HCT116 (cell line): ENCODE data around the gene TRIM13. TPM values are rescaled to one million over a fixed set of nuclear protein-coding genes. Genes with fewer than 3 reads are reported as not detected.

Experiments
- ATAC-seq: fragments of 200-7000 bp; cut with Tn5 transposase; 2 replicates; pipeline ENCODE4 v1.9.1; 2020; ENCODE audit warnings: mild to moderate bottlenecking, moderate library complexity
- BruUV-seq: library from RNA; stranded (reverse); fragments of 400-500 nt; replicated peaks from 2 replicates; lab custom pipeline; 2021; lab: Mats Ljungman, UMichigan
- CTCF ChIA-PET: fragments of 300-600 bp; sonication (Branson Sonifier 250); formaldehyde crosslinking; loops from one replicate; lab custom pipeline; 2021; ENCODE audit warnings: antibody characterized with exemption; lab: Charles Lee
- POLR2A ChIA-PET: fragments of 300-600, 350-600 bp; sonication (Branson Sonifier 250); formaldehyde crosslinking; loops from one replicate; lab custom pipeline; 2021; ENCODE audit warnings: antibody characterized with exemption; lab: Charles Lee
- RAD21 ChIA-PET, 2 experiments: fragments of 300-600 bp; sonication (Branson Sonifier 250); formaldehyde crosslinking; loops; one replicate each; lab custom pipeline; 2023; ENCODE audit warnings: low total read pairs in 2 of 2; ENCODE audit not compliant: uncharacterized antibody in 2 of 2, unreplicated experiment in 2 of 2, low non-redundant PET in 1 of 2; lab: Charles Lee
- DNase-seq: peaks from one replicate; pipeline ENCODE4 v3.0.0-alpha.2; 2010; ENCODE audit warnings: low read depth, low spot score
- H2AFZ ChIP-seq: fragments of 200-600 bp; shearing (Covaris generic), sonication (generic); 2 replicates; pipeline ENCODE4 v1.6.1; 2017; ENCODE audit warnings: low read depth, mixed run types, mixed read lengths, antibody characterized with exemption, low read length; ENCODE audit not compliant: poor library complexity, severe bottlenecking
- H3K27ac ChIP-seq: 2 replicates; pipeline ENCODE4 v1.5.1; 2012; ENCODE audit warnings: low read depth, low read length
- H3K27me3 ChIP-seq: fragments of 200-600 bp; sonication (generic); 2 replicates; pipeline ENCODE4 v1.6.1; 2016; ENCODE audit warnings: mixed run types, low read length, mixed read lengths; ENCODE audit not compliant: insufficient read depth
- H3K36me3 ChIP-seq, 2 experiments: fragments of 200-500 bp in 1 of 2; fragments of 200-600 bp in 1 of 2; sonication (Bioruptor generic) in 1 of 2; sonication (generic) in 1 of 2; 2 replicates each; pipeline versions ENCODE4 v1.5.1 to v1.6.1; 2014 to 2016; ENCODE audit warnings: low read length in 2 of 2, inconsistent platforms in 1 of 2, mixed read lengths in 1 of 2, mixed run types in 1 of 2; ENCODE audit not compliant: insufficient read depth in 2 of 2, control insufficient read depth in 1 of 2
- H3K4me1 ChIP-seq, 2 experiments: fragments of 200-600 bp in 1 of 2; sonication (generic) in 1 of 2; 2 replicates each; pipeline versions ENCODE4 v1.5.1 to v1.6.1; 2012 to 2017; ENCODE audit warnings: low read length in 2 of 2, inconsistent platforms in 1 of 2, mild to moderate bottlenecking in 1 of 2, mixed read lengths in 1 of 2, mixed run types in 1 of 2, moderate library complexity in 1 of 2; ENCODE audit not compliant: insufficient read depth in 2 of 2, control insufficient read depth in 1 of 2
- H3K4me2 ChIP-seq: fragments of 200-600 bp; sonication (generic); 2 replicates; pipeline ENCODE4 v1.6.1; 2017; ENCODE audit warnings: mixed run types, low read length, mixed read lengths
- H3K4me3 ChIP-seq, 2 experiments: fragments of 200-600 bp in 1 of 2; sonication (generic) in 1 of 2; replicated peaks in 1 of 2; 2 replicates each; pipeline ENCODE4 v1.5.1; 2011 to 2016; ENCODE audit warnings: low read length in 2 of 2, control low read depth in 1 of 2, low read depth in 1 of 2, mild to moderate bottlenecking in 1 of 2, mixed read lengths in 1 of 2, mixed run types in 1 of 2
- H3K79me2 ChIP-seq: fragments of 200-600 bp; sonication (generic); 2 replicates; pipeline ENCODE4 v1.6.1; 2017; ENCODE audit warnings: mild to moderate bottlenecking, mixed run types, low read length, moderate library complexity, mixed read lengths; ENCODE audit not compliant: insufficient read depth
- H3K9ac ChIP-seq: fragments of 200-600 bp; sonication (generic); 2 replicates; pipeline ENCODE4 v1.6.1; 2016; ENCODE audit warnings: low read length, mixed read lengths
- H3K9me2 ChIP-seq: fragments of 200-600 bp; sonication (generic), shearing (Covaris generic); 2 replicates; pipeline ENCODE4 v1.6.1; 2017; ENCODE audit warnings: mixed run types, mild to moderate bottlenecking, moderate library complexity; ENCODE audit not compliant: insufficient read depth
- H3K9me3 ChIP-seq, 2 experiments: fragments of 200-500 bp in 1 of 2; fragments of 200-600 bp in 1 of 2; sonication (Bioruptor generic) in 1 of 2; sonication (generic) in 1 of 2; 2 replicates each; pipeline ENCODE4 v1.6.1; 2014 to 2017; ENCODE audit warnings: low read length in 2 of 2, mixed read lengths in 2 of 2, inconsistent platforms in 1 of 2, low read depth in 1 of 2, mild to moderate bottlenecking in 1 of 2, mixed run types in 1 of 2, moderate library complexity in 1 of 2; ENCODE audit not compliant: control insufficient read depth in 1 of 2, insufficient read depth in 1 of 2
- H4K20me1 ChIP-seq: fragments of 200-600 bp; sonication (generic), shearing (Covaris generic); 2 replicates; pipeline ENCODE4 v1.6.1; 2017; ENCODE audit warnings: mixed run types, mild to moderate bottlenecking, moderate library complexity; ENCODE audit not compliant: insufficient read depth
- ATF3 ChIP-seq: IDR thresholded peaks from 2 replicates; pipeline ENCODE4 v1.6.1; 2012
- EGR1 ChIP-seq: IDR thresholded peaks from 2 replicates; pipeline ENCODE4 v1.6.1; 2012; ENCODE audit warnings: low read depth
- ELF1 ChIP-seq: IDR thresholded peaks from 2 replicates; pipeline ENCODE4 v1.6.1; 2012; ENCODE audit warnings: low read depth, borderline replicate concordance
- EZH2 ChIP-seq: fragments of 200-600 bp; sonication (generic); IDR thresholded peaks from 2 replicates; pipeline ENCODE4 v1.6.1; 2017; ENCODE audit warnings: antibody characterized with exemption, mixed run types
- MAX ChIP-seq: IDR thresholded peaks from 2 replicates; pipeline ENCODE4 v1.6.1; 2012
- POLR2A ChIP-seq: IDR thresholded peaks from 2 replicates; pipeline ENCODE4 v1.7.0; 2011; ENCODE audit warnings: borderline replicate concordance; ENCODE audit not compliant: insufficient read depth, insufficient read length; ENCODE audit errors: extremely low read depth
- POLR2AphosphoS5 ChIP-seq: IDR thresholded peaks from 2 replicates; pipeline ENCODE4 v1.6.1; 2011; ENCODE audit warnings: mild to moderate bottlenecking, low read depth, low read length, moderate library complexity
- TCF7L2 ChIP-seq: IDR thresholded peaks from 2 replicates; pipeline ENCODE4 v1.7.0; 2011; ENCODE audit warnings: borderline replicate concordance, inconsistent platforms; ENCODE audit not compliant: insufficient read depth, insufficient read length; ENCODE audit errors: extremely low read depth
- YY1 ChIP-seq: IDR thresholded peaks from 2 replicates; pipeline ENCODE4 v1.6.1; 2011; ENCODE audit warnings: low read length, low read depth, moderate library complexity, mild to moderate bottlenecking; ENCODE audit not compliant: insufficient replicate concordance; ENCODE audit errors: extremely low read depth
- ZFX ChIP-seq: fragments of 450-650 bp; IDR thresholded peaks from 2 replicates; pipeline ENCODE4 v1.6.1; 2017
- ZNF274 ChIP-seq: fragments of 200-500 bp; sonication (Bioruptor generic); IDR thresholded peaks from 2 replicates; pipeline ENCODE4 v1.6.1; 2014; ENCODE audit warnings: mild to moderate bottlenecking, low read depth, low read length, inconsistent platforms
- intact Hi-C: fragments of 100-400 bp; cut with micrococcal nuclease; formaldehyde crosslinking; loops from 2 replicates; pipeline ENCODE4 v1.10.0; 2022
- total RNA-seq: library from RNA; stranded (reverse); gene quantifications from one replicate; pipeline ENCODE4 v1.2.1, GENCODE V29; 2021; ENCODE audit not compliant: unreplicated experiment
- TF ChIP-seq, protein P1 (sequence below): IDR thresholded peaks from 2 replicates; pipeline ENCODE4 v1.6.1; 2011; ENCODE audit warnings: mild to moderate bottlenecking, low read length, moderate library complexity; ENCODE audit not compliant: insufficient replicate concordance; ENCODE audit errors: extremely low read depth

The TRIM13 gene
- total RNA-seq, 1 experiment from 2014 or later = 24.6 TPM

DNA sequence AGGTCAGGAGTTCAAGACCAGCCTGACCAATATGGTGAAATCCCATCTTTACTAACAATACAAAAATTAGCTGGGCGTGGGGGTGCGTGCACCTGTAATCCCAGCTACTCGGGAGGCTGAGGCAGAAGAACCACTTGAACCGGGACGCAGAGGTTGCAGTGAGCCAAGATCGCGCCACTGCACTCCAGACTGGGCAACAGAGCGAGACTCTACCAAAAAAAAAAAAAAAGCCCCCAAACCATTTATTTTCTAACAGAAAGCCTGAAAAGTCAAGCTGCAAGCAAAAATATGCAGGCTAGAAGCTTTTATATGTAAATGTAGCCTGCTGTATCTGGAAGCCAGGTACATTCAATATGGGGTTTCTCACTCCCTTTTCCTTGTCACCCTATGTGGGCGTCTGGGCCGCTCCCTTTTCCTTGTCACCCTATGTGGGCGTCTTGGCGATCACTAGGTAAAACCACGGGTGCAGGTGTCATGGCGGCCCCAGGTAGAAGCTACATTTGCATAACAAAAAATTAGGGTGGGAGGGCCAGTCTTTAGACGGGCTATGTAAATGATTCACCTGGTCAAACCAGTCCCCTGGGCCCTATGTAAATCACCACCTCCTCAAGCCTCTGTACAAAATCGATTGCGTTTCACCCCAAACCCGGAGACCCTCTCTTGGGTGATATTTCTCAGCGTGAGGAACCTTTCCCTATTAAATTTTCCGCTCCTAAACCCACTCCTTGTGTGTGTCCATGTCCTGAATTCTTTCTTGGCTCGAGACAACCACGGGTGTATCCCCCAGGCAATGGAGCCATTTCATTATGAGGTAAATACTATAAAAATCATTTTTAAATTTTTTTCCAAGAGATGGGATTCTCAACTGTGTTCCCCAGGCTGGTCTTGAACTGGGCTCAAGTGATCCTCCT is 2.1 kb downstream of the TRIM13 start:
- intact Hi-C loops = loop anchor here (5.0 to 10.0 kb wide), 4 partner anchors 126 to 913 kb away; no protein-coding TSS in a partner anchor
- Histone ChIP-seq H3K9me3 (no peaks in the 10 kb centered on the region), H3K79me2 (peaks cover 66% of the 10 kb centered on the region), H3K9ac (no peak overlapping the region), H3K9me2 (no peaks in the 10 kb centered on the region), H3K27me3 (no peaks in the 10 kb centered on the region), H3K27ac (no peak overlapping the region)
- BruUV-seq = no TSS peak
- POLR2A ChIA-PET = interaction anchor here (2.6 kb wide), 1 partner anchor 82 kb away, joined by 12 read pairs; no protein-coding TSS in a partner anchor
- TF ChIP-seq ZFX = no peak
- TF ChIP-seq YY1 = no peak
- TF ChIP-seq EGR1 = no peak
- TF ChIP-seq, protein P1, sequence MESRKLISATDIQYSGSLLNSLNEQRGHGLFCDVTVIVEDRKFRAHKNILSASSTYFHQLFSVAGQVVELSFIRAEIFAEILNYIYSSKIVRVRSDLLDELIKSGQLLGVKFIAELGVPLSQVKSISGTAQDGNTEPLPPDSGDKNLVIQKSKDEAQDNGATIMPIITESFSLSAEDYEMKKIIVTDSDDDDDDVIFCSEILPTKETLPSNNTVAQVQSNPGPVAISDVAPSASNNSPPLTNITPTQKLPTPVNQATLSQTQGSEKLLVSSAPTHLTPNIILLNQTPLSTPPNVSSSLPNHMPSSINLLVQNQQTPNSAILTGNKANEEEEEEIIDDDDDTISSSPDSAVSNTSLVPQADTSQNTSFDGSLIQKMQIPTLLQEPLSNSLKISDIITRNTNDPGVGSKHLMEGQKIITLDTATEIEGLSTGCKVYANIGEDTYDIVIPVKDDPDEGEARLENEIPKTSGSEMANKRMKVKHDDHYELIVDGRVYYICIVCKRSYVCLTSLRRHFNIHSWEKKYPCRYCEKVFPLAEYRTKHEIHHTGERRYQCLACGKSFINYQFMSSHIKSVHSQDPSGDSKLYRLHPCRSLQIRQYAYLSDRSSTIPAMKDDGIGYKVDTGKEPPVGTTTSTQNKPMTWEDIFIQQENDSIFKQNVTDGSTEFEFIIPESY = no peak
- no peak for TF ChIP-seq ATF3
- TF ChIP-seq TCF7L2 = no peak
- TF ChIP-seq EZH2 = no peak
- TF ChIP-seq POLR2A = no peak
- TF ChIP-seq ZNF274 = no peak
- no peak for TF ChIP-seq MAX
- TF ChIP-seq POLR2AphosphoS5 = no peak
- no peak for TF ChIP-seq ELF1
- TF ChIP-seq, all 23 proteins: peak for 0
- no peak for ATAC-seq
- Histone ChIP-seq H3K4me1 (peaks cover 5 to 19% of the 10 kb centered on the region in 2 experiments; a peak in 3 of 4 replicates), H3K4me3 (no peak overlapping the region), H3K36me3 (peaks cover 28 to 31% of the 10 kb centered on the region in 2 experiments), H4K20me1 (peaks cover 8% of the 10 kb centered on the region; the same call in 1 of the 2 replicates), H2AFZ (no peak overlapping the region), H3K4me2 (peak overlapping the region; percentile 86)
- no peak for DNase-seq
- CTCF ChIA-PET = interaction anchor here (1.9 kb wide), 1 partner anchor 33 kb away, joined by 7 read pairs; no protein-coding TSS in a partner anchor
- RAD21 ChIA-PET = no interaction called here
